Femur (tissue), 1 donor: ENCODE measurements around the gene PYGO2.
"Not testable (repeated sequence)": the region's sequence is repeated elsewhere in the genome, so short reads cannot be mapped to it uniquely, and the experiment has no call there.

Experiments
- DNase-seq: peaks from one replicate; pipeline ENCODE4 v3.0.0-alpha.2; 2017

The PYGO2 gene

DNA sequence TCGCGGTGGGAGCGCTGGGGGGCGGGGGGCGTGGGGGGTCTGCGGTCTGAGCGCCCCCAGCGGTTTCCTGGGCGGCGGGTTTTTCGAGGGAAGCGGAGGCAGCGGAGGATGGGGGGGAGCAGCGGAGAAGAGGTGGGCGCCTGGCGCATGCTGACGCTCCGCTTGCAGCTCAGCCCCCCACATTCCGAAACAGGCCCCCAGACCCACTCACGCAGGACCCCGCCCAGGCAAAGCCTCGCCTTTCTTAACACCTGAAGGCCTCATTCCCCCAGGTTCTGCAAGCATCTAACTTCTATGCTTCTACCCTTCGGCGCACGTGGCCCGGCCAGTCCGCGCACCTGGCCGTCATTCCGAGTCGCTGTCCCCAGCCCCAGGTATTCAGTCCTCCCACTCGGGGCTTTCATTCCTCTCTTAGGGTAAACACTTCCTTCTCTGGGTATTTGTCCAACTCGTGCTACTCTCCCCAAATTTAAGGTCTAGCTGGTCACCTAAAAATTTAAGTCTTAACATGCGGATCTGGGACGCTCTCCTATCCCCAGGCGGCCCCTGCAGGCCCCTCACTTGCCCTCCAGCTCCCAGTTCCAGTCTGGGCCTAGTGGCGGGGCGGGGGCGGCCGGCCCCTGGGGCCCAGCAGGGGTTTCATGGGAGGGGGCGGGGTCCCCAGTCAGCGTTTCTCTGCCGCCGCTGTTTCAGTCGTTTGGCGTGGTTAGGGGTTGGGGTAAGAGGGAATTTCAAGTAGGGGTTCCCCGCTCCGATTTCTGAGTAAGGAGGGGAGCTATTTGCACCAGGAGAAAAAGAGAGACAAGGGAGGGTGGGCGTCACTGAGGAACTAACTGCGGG is 38.2 kb upstream of the PYGO2 start:
- peak; percentile 66 for DNase-seq

DNA sequence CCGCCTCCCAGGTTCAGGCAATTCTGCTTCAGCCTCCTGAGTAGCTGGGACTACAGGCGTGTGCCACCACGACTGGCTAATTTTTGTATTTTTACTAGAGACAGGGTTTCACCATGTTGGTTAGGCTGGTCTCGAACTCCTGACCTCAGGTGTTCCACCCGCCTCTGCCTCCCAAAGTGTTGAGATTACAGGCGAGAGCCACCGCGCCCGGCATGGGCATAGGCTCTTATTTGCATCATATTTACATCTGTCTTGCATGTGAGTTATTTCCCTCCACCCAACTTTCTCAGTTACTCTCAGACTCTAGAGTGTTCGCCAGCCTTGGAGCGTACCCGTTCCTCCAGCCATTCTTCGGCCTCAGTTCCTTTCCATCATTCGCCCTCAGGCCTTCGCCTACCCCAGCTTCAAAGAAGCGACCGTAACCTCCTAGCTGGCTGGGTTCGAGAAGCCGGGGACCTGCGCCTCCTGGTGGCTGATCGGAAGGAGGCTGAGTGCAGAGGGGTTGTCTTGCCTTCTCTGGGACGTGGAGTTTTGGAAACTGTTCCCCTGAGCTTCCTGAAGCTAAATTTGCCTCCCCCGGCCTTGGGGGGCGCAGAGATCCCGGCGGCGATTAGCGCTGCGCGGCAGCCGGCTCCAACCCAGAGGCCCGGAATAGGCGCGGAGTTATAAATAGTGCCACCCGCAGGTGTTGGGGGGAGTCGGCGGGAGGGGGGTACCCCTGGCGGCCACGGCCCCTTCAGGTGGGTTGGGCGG is 37.4 kb upstream of the PYGO2 start:
- DNase-seq: peak; percentile 85

DNA sequence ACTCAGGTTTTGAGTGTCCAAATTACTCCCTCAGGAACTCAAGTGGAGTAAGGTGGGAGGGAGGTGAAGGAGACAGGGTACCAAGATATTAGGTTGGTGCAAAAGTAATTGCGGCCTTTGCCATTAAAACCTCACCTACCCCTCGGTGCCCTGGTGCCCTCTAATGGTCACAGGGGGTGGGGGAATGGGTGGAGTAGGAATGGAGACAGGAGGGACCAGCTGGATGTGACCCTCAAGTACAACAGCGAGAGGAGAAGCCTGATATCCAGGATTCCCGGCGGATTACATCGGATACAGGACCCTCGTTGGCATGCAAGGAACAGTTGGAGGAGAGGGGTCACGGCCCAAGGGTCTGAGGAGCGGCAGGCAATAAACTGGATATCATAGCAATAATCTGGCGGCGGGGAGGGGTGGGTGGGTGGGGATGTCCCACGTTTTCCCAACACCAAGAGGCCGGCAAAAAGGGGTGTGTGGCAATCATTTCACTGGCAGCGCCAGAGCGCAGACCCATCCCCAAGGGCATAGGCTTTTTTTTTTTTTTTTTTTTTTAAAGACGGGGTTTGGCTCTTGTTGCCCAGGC is 36.7 kb upstream of the PYGO2 start:
- no peak for DNase-seq

DNA sequence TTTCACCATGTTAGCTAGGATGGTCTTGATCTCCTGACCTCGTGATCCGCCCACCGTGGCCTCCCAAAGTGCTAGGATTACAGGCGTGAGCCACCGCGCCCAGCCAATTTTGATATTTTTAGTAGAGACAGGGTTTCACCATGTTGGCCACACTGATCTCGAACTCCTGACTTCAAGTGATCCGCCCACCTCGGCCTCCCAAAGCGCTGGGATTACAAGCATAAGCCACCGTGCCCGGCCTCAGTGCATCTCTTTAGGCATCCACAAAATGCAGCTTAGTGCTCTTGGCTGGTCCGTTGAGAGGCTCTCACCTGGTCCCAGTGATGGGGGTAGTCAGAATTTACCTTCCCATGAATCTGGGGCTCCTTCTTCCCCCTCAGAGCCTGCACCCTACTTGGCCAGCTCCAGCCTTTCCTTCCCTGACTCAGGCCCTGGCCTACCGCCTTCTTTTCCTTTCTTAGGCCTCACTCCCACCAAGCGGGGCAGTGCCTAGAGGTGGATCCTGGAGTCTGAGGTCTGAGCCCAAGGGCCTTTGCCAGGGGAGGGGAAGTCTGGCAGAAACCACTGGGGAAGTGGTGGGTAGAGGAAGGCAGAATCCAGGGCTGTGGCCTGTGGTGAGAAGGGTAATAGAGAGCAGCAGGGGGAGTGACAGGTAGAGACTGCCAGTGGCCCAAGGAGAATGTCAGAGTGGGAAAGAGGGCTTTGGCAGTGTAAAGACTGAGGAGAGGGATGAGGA is 35.6 kb upstream of the PYGO2 start:
- no peak for DNase-seq

DNA sequence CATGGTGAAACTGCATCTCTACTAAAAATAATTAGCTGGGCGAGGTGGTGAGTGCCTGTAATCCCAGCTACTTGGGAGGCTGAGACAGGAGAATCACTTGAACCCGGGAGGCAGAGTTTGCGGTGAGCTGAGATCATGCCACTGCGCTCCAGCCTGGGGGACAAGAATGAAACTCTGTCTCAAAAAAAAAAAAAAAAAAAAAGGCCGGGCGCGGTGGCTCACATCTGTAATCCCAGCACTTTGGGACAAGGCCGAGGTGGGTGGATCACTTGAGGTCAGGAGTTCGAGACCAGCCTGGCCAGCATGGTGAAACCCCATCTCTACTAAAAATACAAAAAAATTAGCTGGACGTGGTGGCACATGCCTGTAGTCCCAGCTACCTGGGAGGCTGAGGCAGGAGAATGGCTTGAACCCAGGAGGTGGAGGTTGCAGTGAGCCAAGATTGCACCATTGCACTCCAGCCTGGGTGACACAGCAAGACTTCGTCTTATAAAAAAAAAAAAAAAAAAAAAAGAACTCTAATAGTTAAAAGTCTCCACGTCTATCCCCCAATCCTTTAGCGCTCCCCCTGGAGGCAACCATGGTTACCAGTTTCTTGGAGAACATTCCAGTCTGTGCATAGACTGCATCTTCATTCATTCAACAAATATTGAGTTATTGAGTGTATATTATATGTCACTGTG is 33.9 kb upstream of the PYGO2 start:
- peak; percentile 64 for DNase-seq

DNA sequence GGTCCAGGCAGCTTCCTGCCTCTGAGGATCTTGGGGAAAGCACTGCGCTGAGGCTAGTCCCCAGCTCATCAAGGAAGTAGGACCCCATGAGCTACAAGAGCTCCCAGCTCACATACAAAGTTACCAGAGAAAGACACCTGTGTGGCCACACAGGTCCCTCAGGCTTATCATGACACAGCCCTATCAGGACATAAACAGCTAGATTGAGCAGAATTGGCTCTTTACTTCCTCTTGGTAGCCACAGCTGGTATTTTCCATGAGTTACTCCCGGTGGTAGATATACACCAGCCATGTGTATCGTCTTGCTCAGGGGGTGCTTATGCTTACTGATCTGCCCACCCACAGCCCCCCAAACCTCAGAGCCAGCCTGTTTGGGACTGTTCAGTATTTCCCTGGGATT is 33.0 kb upstream of the PYGO2 start:
- no peak for DNase-seq

DNA sequence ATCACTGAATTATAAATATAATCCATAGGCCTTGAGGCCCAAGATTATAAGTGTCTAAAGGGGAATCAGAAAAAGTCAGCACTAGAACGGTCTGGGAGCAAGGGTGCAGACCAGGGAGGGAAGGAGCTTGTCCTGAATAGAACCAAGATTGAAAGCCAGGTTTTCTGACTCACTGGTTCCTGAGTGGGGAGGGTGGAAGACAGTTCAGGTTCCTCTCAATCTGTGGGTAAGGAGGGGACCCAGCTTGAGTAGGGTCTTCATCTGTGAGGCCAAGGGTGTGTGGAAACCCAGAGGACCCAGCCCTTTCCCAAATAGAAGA is 32.6 kb upstream of the PYGO2 start:
- DNase-seq: no peak

DNA sequence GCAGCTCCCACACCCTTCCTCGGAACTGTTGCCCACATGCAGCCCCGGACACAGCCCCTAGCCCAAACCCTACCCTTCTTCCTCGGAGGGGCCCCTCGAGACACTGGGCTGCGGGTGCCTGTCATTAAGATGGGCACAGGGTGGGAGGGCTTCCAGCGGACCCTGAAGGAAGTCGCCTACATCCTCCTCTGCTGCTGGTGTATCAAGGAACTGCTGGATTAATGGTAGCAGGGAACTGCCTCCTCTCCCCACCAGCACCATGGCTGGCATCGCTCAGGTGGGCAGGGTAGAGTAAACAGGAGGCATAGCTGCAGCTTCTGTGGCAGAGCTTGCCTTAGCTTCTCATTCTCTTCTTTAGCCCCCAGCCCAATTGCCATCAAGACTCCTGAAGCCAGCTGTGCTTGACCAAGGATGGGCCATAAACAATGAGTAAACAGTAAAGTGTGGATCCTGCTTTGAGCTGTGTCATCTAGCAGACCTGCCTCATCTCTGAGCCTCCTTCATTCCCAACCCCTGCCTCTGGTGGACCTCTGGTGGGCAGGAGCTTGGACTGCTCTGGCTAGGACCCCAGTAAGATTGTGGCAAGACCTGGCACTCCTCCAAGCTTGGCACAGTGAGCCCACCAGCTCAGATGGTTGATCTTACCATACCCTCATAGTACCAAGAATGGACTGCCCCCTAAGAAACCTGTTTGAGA is 32.1 kb upstream of the PYGO2 start, which contains the start of gene LENEP:
LENEP (plus strand) TSS at position 15 of the 697 bp plus-strand sequence; CDS start at position 37, 22 bp downstream.
- DNase-seq: no peak

DNA sequence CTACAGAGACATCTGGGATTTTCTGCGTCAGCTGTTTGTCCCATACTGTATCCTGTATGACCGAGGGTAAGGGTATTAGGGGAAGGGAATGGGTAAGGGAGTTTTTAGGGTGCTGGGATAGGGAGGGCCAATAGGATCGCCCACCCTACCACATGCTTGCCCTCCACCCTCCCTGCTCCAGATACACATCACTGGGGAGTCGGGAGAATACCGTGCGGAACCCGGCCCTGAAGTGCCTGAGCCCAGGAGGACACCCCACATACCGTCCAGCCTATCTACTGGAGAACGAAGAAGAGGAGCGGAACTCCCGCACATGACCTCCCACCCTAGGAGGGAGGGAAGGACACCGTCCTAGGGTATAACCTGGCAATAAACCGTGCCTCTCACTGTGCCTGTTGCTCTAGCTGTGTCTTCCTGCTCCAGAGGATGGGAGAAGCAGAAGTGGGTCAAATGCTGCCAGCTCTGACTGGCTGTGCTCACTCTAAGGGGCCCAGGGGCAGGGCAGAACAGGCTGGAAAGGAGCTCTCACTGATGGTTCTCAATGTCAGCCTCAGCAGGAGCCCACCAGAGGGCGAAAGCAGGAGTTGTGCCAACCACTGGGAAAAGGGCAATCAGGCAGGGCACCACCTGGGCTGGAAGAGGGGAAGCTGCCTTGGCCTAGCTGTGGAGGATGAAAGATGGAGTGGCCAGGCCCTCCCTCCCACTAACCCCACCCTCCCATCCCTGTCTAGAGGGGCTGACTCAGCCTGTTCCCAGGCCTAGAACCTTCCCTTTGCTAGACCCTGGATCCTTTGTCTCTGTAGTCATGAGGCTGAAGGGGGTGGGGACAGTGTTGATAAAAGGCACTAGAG is 31.4 kb upstream of the PYGO2 start:
- DNase-seq: no peak

DNA sequence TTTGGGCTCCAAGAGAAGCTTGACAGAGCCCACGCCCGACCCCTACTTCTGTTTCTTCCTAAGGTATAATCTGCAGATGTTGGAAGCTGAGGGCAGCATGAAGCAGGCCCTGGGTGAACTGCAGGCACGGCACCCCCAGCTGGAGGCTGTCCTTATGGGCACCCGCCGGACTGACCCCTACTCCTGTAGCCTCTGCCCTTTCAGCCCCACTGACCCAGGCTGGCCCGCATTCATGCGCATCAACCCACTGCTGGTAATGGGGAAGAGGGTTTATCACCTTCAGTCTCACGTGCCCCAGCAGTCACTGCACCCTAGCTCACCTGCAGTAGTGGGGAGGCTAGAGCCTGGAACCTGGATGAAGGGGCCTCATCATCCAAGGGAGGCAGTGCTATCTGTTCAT is 28.7 kb upstream of the PYGO2 start:
- DNase-seq: no peak

DNA sequence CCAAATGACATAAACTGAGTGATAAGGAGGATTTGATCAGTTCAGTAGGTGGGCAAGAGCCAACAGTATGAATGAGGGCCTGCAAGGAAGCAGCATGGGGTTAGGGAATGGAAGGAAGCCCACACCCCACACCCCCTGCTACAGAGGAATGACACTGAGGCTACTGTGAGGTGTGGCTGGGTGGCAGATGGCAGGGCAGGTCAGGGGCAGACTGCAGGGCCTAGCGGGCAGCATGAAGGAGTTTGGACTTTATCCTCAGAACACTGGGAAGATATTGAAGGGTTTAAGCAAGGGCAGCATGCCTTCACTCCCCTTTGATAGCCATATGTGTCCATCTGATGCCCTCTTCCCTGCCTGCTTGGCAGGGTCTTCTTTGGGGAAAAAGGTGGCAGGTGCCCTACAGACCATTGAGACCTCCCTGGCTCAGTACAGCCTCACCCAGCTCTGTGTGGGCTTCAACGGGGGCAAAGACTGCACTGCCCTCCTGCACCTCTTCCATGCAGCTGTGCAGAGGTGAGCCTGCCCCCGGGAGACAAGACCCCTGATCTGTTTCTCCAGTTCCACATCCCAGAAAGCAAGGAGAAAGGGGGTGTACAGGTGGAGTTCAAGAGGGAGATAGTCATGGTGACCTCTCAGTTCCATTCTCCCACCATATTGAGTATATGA is 27.7 kb upstream of the PYGO2 start:
- DNase-seq: no peak

DNA sequence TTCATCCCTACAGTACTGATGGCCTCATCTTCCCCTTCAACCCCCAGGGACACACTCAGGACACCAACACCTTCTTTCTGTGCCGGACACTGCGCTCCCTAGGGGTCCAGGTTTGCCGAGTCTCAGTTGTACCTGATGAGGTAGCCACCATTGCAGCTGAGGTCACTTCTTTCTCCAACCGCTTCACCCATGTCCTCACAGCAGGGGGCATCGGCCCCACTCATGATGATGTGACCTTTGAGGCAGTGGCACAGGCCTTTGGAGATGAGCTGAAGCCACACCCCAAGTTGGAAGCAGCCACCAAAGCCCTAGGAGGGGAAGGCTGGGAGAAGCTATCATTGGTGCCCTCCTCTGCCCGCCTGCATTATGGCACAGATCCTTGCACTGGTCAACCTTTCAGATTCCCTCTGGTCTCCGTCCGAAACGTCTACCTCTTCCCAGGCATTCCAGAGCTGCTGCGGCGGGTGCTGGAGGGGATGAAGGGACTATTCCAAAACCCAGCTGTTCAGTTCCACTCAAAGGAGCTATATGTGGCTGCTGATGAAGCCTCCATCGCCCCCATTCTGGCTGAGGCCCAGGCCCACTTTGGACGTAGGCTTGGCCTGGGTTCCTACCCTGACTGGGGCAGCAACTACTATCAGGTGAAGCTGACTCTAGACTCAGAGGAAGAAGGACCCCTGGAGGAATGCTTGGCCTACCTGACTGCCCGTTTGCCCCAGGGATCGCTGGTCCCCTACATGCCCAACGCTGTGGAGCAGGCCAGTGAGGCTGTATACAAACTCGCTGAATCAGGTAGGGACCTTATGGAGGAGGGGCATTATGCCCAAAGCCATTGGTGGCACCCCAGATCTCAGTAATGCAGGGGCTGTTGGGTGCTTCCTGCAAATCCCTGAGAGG is 26.7 kb upstream of the PYGO2 start:
- no peak for DNase-seq

DNA sequence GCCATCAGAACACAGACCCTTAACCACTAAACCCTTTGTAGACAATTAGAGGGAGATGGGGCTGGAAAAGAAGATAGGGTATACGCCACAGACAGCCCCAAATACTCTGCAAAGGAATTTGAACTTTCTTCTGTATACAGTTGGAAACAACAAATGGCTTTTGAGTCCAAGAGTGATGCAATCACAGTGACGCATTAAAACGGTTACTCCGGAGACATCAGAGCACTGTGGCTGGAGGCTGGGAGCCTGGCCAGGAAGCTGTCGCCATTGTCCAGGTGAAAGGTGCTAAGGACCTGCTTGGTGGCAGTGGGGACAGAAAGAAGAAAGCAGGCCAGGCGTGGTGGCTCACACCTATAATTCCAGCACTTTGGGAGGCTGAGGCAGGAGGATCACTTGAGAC is 25.7 kb upstream of the PYGO2 start:
- no peak for DNase-seq

DNA sequence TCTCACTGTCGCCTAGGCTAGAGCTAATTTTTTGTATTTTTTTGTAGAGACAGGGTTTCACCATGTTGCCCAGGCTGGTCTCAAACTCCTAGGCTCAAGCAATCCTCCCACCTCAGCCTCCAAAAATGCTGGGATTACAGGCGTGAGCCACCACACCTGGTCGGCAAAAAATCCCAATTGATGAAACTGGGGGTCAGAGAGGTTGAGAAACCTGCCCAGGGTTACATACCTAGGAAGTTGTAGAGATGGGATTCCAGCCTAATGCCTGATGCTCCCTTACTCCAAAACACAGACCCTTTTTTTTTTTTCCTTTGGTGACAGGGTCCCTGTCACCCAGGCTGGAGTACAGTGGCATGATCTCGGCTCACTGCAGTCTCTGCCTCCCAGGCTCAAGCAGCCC is 25.2 kb upstream of the PYGO2 start:
- DNase-seq: not testable (repeated sequence)

DNA sequence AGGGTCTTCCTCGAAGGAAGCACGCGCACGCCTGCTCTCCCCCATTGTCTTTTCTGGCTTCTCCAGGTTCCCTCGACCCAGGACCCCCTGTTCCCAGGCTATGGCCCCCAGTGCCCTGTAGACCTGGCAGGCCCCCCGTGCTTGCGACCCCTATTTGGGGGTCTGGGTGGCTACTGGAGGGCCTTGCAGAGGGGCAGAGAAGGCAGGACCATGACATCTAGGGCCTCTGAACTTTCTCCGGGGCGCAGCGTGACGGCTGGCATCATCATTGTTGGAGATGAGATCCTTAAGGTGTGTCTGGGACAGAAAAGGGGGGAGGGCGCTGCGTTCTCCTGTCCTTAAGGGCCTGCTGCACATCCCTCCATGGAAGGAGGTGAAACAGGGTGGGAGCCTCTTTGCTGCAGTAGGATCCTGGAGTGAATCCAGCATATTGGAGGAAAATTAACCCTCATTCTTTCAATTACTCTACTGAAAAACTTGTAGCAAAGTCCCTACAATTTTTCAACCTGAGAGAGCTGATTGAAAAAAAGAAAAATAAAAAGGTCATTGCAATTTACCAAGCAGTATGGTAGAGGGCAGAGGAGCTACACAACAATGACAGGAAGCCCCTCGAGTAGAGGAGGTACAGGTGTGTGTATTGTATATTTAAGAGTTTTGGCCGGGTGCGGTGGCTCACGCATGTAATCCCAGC is 22.3 kb upstream of the PYGO2 start:
- DNase-seq: no peak

DNA sequence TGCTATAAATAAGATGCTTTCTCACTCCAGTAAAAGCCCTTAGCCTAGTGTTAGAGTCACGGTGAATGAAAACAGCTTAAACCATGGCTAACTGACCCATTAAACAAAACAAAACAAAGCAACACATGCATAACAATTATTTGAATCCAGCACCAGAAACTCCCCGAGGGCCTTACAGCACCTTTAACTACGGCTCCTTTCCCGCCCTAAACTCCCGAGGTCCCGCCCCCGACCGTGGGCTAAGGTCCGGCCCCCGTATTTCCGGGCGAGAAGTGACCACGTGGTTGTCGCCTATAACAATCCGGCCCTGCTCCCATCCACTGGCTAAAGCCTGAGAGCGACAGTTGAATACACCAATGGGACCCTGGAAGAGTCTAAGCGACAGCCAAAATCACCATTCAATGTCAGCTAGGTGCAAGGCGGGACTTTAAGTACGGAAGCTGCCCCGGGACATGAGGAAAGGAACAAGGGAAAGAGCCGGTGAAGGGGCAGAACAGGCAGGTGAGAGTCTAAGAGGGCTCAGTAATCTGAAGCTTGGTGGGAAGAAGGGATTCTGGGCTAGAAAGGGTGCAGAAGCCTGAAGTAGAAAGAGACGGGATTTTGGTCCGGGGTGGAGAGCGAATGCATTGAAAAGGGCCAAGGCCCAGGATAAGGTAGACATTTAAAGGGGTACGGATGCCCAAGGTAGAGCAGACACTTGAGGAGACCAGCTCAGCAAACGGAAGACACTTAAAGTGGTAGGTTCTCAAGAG is 21.5 kb upstream of the PYGO2 start, which contains the start of gene FLAD1:
FLAD1 (plus strand) TSS at position 448 of the 752 bp plus-strand sequence. CDS start 351 bp downstream, outside the sequence.
- DNase-seq: peak; percentile 99

DNA sequence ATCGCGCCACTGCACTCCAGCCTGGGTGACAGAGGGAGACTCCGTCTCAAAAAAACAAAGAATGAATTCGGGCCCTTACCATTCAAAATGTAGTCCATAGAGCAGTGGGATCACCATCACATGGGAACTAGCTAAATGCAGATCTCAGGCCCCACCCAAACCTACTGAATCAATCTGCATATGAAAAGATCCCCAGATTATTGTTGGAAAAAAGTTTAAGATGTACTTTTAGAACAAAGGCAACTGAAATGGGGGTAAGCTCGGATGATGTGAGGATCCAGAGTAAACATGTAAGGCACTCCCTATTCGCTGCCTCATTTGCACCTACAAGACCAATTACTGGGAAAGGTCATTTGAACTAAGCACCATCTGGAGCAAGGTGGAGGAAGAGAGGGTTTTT is 20.8 kb upstream of the PYGO2 start:
- no peak for DNase-seq

DNA sequence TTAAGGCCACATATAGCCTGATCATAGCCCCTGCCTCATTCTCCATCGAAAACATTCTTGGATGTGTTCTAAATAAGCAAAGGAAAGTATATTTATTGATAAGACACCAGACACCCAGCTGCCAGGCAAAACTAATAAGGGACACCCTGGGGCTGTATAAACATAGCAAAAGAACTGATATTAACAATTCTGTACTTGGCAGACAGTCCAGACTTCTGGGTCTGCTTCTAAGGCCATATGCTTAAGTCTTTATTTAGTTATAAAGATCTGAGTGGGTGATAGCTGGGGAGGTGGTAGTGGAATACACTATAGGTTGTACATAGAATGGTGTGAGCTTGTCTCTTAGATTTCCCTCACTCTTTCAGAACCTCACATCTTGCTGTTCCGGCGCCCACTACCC is 16.8 kb upstream of the PYGO2 start:
- DNase-seq: no peak
